Ovary (tissue), 9 donors: Measurements from ENCODE around the gene CLNK. TPM values are rescaled to one million over a fixed set of nuclear protein-coding genes. Genes with fewer than 3 reads are reported as not detected.

Source experiments
- DNase-seq, 5 donors: peaks; one replicate each; pipeline ENCODE4 v3.0.0-alpha.2; 2019 to 2020
- H3K27ac ChIP-seq, 2 donors: fragments of 200-600 bp; one replicate each; pipeline versions ENCODE4 v1.5.1 to v1.8.0; 2019 to 2022
- H3K27me3 ChIP-seq: fragments of 200-600 bp; one replicate; pipeline ENCODE4 v1.8.0; 2022
- H3K36me3 ChIP-seq: fragments of 200-600 bp; sonication (generic); one replicate; pipeline ENCODE4 v1.5.1; 2019
- H3K4me1 ChIP-seq: one replicate; pipeline ENCODE4 v1.8.1; 2013; ENCODE audit warnings: mild to moderate bottlenecking, moderate library complexity; ENCODE audit not compliant: insufficient read depth
- H3K4me3 ChIP-seq: fragments of 200-600 bp; sonication (generic); one replicate; pipeline ENCODE4 v1.5.1; 2017
- H3K9me3 ChIP-seq, 2 donors: fragments of 200-600 bp in 1 of 2; sonication (generic) in 1 of 2; one replicate each; pipeline versions ENCODE4 v1.5.1 to v1.8.1; 2013 to 2019; ENCODE audit warnings: mild to moderate bottlenecking in 1 of 2, moderate library complexity in 1 of 2
- EP300 ChIP-seq: sonication (generic); formaldehyde crosslinking; IDR thresholded peaks from one replicate; pipeline ENCODE4 v1.6.1; 2017; ENCODE audit warnings: antibody characterized with exemption
- POLR2A ChIP-seq: fragments of 450-650 bp; IDR thresholded peaks from one replicate; pipeline ENCODE4 v1.6.1; 2017; ENCODE audit warnings: antibody characterized with exemption, mild to moderate bottlenecking, moderate library complexity
- WGBS, 3 donors: extraction: QIAGEN DNeasy Blood & Tissue Kit in 1 of 3; methylation state at CpG; one replicate each; pipeline versions ENCODE4 v1.1.5 to v1.1.7; 2013 to 2017; 5-methylcytosine and 5-hydroxymethylcytosine counted together
- intact Hi-C, 4 donors: fragments of 100-400 bp; cut with DNase I; formaldehyde crosslinking; loops; one replicate each; pipeline versions ENCODE4 v1.11.0 to v1.15.1; 2022 to 2023
- polyA plus RNA-seq, 2 donors: library from polyadenylated mRNA; stranded (reverse); fragments of 200-250 nt in 1 of 2; fragments of 350-450 nt in 1 of 2; fragmentation: Illumina TruSeq in 1 of 2; extraction: RNeasy Lipid Tissue Mini Kit (QIAGEN cat#74804) in 1 of 2; gene quantifications; one replicate each; pipeline ENCODE4 v1.2.3, GENCODE V29; 2013 to 2014
- total RNA-seq, 7 donors: library from RNA; depleted of rRNA in 2 of 7; stranded (reverse); fragments of >200 nt in 2 of 7; fragmentation: NEBNext Ultra II Directional in 3 of 7; extraction: Animal tissue kit (Norgen Biotek cat#: 25700) in 3 of 7; gene quantifications; one replicate each; pipeline versions ENCODE4 v1.1.0 to v1.2.4, GENCODE V29; 2016 to 2023
- TF ChIP-seq, protein P1 (sequence below), 3 donors: fragments of 450-650 bp in 2 of 3; fragments of 200-600 bp in 1 of 3; IDR thresholded peaks; one replicate each; pipeline versions ENCODE4 v1.5.1 to v1.8.0; 2016 to 2022; ENCODE audit warnings: antibody characterized with exemption in 3 of 3, mild to moderate bottlenecking in 1 of 3
- donor health status: DM: no; HTN: no; CAD: no; lungs with moderate emphysema.
- donor health status: DM: no; HTN: no; CAD: no.
- donor health status: Bipolar disorder and iron deficiency.
- donor health status: DM: yes; HTN: yes; CAD: no.
- donor health status: DM: no; HTN: no; CAD: no.
- donor health status: DM: yes; HTN: yes; CAD: no.

The CLNK gene
- total and polyA plus RNA-seq, 9 donors: 0.10 to 0.23 (median 0.22) TPM; not detected in 6

- Histone ChIP-seq H3K4me3 (no peak overlapping the region), H3K4me1 (no peaks in the 10 kb centered on the region), H3K27ac (no peak overlapping the region), H3K27me3 (no peaks in the 10 kb centered on the region), H3K36me3 (no peaks in the 10 kb centered on the region), H3K9me3 (no peaks in the 10 kb centered on the region)
- intact Hi-C loops: no loop called here
- no peak for TF ChIP-seq EP300
- no peak for TF ChIP-seq POLR2A
- TF ChIP-seq, protein P1, sequence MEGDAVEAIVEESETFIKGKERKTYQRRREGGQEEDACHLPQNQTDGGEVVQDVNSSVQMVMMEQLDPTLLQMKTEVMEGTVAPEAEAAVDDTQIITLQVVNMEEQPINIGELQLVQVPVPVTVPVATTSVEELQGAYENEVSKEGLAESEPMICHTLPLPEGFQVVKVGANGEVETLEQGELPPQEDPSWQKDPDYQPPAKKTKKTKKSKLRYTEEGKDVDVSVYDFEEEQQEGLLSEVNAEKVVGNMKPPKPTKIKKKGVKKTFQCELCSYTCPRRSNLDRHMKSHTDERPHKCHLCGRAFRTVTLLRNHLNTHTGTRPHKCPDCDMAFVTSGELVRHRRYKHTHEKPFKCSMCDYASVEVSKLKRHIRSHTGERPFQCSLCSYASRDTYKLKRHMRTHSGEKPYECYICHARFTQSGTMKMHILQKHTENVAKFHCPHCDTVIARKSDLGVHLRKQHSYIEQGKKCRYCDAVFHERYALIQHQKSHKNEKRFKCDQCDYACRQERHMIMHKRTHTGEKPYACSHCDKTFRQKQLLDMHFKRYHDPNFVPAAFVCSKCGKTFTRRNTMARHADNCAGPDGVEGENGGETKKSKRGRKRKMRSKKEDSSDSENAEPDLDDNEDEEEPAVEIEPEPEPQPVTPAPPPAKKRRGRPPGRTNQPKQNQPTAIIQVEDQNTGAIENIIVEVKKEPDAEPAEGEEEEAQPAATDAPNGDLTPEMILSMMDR (IDR thresholded peaks at IDR 0.05): no peak
- DNase-seq: no peak
- WGBS, 3 donors: 90 to 98% (median 94%) methylated on average over 4 of the region's 4 CpGs
Measured at GRCh38 chr4:10731162-10731561, 46.6 kb upstream of the CLNK start.

DNA sequence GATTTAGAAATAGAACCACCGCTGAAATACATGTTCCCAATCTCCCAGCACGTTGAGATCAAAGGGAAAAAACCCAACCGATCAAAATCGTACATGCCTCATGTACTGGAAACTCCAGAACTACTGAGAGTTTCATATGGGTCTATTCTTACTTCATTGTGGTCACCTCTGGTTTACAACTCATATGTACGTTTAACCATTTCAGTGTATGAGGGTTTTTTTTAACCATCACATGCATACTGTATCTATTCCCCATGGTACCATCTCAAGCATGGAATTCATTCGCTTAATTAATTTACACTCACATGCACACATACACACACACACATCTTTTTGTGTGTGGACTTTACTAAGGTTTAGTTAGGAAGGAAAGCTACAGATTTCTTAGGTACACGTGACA lies 46.0 kb upstream of the CLNK start:
- intact Hi-C loops: no loop called here
- Histone ChIP-seq H3K36me3 (no peaks in the 10 kb centered on the region), H3K27me3 (no peaks in the 10 kb centered on the region), H3K9me3 (no peaks in the 10 kb centered on the region), H3K4me1 (no peaks in the 10 kb centered on the region), H3K27ac (no peak overlapping the region), H3K4me3 (no peak overlapping the region)
- DNase-seq: no peak
- no peak for TF ChIP-seq EP300
- TF ChIP-seq, protein P1 (IDR thresholded peaks at IDR 0.05): no peak
- no peak for TF ChIP-seq POLR2A
- WGBS, 3 donors: 94 to 96% (median 94%) methylated on average over 7 of the region's 7 CpGs

DNA sequence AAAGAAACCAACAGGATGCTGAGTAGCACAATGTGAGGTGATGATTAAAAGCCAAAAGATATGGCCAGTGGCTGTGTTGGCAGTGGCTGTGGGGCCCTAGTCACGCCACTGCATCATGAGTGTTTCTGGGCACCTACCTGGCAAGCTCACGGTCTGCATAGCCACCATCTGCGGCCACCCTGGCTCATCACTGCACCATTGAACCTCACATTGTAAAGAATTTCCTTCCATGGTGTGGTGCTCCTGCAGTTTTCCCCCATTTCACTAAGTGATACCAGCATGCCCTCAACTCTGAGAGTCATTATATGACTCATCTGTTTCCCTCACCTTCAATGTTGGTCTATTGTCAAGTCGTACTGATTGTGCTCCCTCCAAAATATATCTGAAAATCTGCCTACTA lies 45.5 kb upstream of the CLNK start:
- intact Hi-C loops: no loop called here
- Histone ChIP-seq H3K27me3 (no peaks in the 10 kb centered on the region), H3K27ac (no peak overlapping the region), H3K4me3 (no peak overlapping the region), H3K9me3 (no peaks in the 10 kb centered on the region), H3K4me1 (no peaks in the 10 kb centered on the region), H3K36me3 (no peaks in the 10 kb centered on the region)
- no peak for DNase-seq
- TF ChIP-seq, protein P1 (IDR thresholded peaks at IDR 0.05): no peak
- no peak for TF ChIP-seq EP300
- TF ChIP-seq POLR2A: no peak
- 89 to 94% (median 91%) methylated on average over 4 of the region's 4 CpGs for WGBS, 3 donors

GRCh38 chr4:10729366-10729765 lies 44.8 kb upstream of the CLNK start:
- Histone ChIP-seq H3K27ac (no peak overlapping the region), H3K36me3 (no peaks in the 10 kb centered on the region), H3K4me3 (no peak overlapping the region), H3K9me3 (no peaks in the 10 kb centered on the region), H3K27me3 (no peaks in the 10 kb centered on the region), H3K4me1 (no peaks in the 10 kb centered on the region)
- intact Hi-C loops: no loop called here
- DNase-seq: no peak
- WGBS, 3 donors: 82 to 89% (median 87%) methylated on average over 2 of the region's 2 CpGs
- TF ChIP-seq POLR2A (no peak), EP300 (no peak)
- TF ChIP-seq, protein P1 (IDR thresholded peaks at IDR 0.05): no peak
